OCI-LY1 (cell line): ENCODE measurements around the gene BTBD9.

Source experiments
- EZH2 ChIP-seq: fragments of 200-600 bp; sonication (generic), shearing (Covaris generic); IDR thresholded peaks from 2 replicates; pipeline ENCODE4 v1.8.0; 2017; ENCODE audit warnings: borderline replicate concordance, mixed run types, mild to moderate bottlenecking, antibody characterized with exemption, low read length, moderate library complexity, mixed read lengths
- TF ChIP-seq, protein P1 (sequence below): fragments of 200-600 bp; sonication (generic), shearing (Covaris generic); IDR thresholded peaks from 2 replicates; pipeline ENCODE4 v1.5.1; 2017; ENCODE audit warnings: mild to moderate bottlenecking, antibody characterized with exemption, low read length, moderate library complexity, mixed read lengths

GRCh38 chr6:38400101-38400500 lies 239.6 kb downstream of the BTBD9 start:
- TF ChIP-seq, protein P1, sequence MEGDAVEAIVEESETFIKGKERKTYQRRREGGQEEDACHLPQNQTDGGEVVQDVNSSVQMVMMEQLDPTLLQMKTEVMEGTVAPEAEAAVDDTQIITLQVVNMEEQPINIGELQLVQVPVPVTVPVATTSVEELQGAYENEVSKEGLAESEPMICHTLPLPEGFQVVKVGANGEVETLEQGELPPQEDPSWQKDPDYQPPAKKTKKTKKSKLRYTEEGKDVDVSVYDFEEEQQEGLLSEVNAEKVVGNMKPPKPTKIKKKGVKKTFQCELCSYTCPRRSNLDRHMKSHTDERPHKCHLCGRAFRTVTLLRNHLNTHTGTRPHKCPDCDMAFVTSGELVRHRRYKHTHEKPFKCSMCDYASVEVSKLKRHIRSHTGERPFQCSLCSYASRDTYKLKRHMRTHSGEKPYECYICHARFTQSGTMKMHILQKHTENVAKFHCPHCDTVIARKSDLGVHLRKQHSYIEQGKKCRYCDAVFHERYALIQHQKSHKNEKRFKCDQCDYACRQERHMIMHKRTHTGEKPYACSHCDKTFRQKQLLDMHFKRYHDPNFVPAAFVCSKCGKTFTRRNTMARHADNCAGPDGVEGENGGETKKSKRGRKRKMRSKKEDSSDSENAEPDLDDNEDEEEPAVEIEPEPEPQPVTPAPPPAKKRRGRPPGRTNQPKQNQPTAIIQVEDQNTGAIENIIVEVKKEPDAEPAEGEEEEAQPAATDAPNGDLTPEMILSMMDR, result no peak
- TF ChIP-seq EZH2, result no peak
